ENCODE data around the gene MYLK.

The MYLK gene

GRCh38 chr3:123834631-123835030, 49.5 kb downstream of the MYLK start:
- TF ChIP-seq, protein P1, sequence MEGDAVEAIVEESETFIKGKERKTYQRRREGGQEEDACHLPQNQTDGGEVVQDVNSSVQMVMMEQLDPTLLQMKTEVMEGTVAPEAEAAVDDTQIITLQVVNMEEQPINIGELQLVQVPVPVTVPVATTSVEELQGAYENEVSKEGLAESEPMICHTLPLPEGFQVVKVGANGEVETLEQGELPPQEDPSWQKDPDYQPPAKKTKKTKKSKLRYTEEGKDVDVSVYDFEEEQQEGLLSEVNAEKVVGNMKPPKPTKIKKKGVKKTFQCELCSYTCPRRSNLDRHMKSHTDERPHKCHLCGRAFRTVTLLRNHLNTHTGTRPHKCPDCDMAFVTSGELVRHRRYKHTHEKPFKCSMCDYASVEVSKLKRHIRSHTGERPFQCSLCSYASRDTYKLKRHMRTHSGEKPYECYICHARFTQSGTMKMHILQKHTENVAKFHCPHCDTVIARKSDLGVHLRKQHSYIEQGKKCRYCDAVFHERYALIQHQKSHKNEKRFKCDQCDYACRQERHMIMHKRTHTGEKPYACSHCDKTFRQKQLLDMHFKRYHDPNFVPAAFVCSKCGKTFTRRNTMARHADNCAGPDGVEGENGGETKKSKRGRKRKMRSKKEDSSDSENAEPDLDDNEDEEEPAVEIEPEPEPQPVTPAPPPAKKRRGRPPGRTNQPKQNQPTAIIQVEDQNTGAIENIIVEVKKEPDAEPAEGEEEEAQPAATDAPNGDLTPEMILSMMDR (IDR thresholded peaks at IDR 0.05; ENCODE audit: insufficient read depth, low read length, poor library complexity, severe bottlenecking) = no peak
- no peaks in the 10 kb centered on the region; the same call in 1 of the 2 replicates for H3K27me3 ChIP-seq (replicated peaks; ENCODE audit: control insufficient read depth, insufficient read depth, low read length)
- H3K4me3 ChIP-seq (replicated peaks; ENCODE audit: low read depth, low read length) = no peak overlapping the region
- H3K36me3 ChIP-seq (ENCODE audit: control insufficient read depth, insufficient read depth, low read length) = no peaks in the 10 kb centered on the region
- no peak for DNase-seq (ENCODE audit: extremely low read depth, insufficient read length)

- no peaks in the 10 kb centered on the region; the same call in 1 of the 2 replicates for H3K27me3 ChIP-seq (replicated peaks; ENCODE audit: control insufficient read depth, insufficient read depth, low read length)
- DNase-seq (ENCODE audit: extremely low read depth, insufficient read length) = no peak
- no peaks in the 10 kb centered on the region for H3K36me3 ChIP-seq (ENCODE audit: control insufficient read depth, insufficient read depth, low read length)
- H3K4me3 ChIP-seq (replicated peaks; ENCODE audit: low read depth, low read length) = no peak overlapping the region
- TF ChIP-seq, protein P1 (IDR thresholded peaks at IDR 0.05; ENCODE audit: insufficient read depth, low read length, poor library complexity, severe bottlenecking) = no peak
Measured at GRCh38 chr3:123833398-123833785, 50.7 kb downstream of the MYLK start.

DNA sequence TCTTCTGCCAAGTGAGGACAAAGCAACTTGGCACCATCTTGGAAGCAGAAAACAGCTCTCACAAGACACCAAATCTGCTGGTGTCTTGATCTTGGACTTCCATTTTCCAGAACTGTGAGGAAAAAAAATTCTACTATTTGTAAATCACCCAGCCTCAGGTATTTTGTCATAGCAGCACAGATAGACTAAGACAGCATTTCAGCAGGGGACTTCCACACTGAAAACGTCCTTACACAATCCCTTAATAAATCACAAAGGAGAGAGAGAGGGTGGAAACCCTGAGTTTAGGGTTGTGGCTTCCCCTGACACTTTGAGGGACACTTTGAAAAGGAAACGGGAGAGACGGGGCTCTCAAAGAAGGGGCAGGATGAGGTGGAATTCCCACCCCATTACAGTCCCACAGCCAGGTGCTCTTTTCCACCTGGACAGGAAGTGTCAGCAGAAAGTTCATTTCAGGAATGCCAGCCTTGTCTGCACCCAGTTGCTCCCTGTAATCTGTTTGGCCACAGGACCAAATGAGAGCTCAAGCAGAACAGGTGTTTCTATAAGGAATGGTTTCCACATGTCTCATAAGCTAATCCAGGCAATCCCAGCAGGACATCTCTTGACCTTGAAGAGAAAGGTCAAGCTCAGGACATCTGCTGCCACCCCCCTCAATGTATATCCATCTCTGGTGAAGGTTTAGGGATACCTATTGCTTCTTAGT, 51.3 kb downstream of the MYLK start:
- no peak for DNase-seq (ENCODE audit: extremely low read depth, insufficient read length)
- TF ChIP-seq, protein P1 (IDR thresholded peaks at IDR 0.05; ENCODE audit: insufficient read depth, low read length, poor library complexity, severe bottlenecking) = no peak
- no peak overlapping the region for H3K4me3 ChIP-seq (replicated peaks; ENCODE audit: low read depth, low read length)
- no peaks in the 10 kb centered on the region; the same call in 1 of the 2 replicates for H3K27me3 ChIP-seq (replicated peaks; ENCODE audit: control insufficient read depth, insufficient read depth, low read length)
- no peaks in the 10 kb centered on the region for H3K36me3 ChIP-seq (ENCODE audit: control insufficient read depth, insufficient read depth, low read length)

DNA sequence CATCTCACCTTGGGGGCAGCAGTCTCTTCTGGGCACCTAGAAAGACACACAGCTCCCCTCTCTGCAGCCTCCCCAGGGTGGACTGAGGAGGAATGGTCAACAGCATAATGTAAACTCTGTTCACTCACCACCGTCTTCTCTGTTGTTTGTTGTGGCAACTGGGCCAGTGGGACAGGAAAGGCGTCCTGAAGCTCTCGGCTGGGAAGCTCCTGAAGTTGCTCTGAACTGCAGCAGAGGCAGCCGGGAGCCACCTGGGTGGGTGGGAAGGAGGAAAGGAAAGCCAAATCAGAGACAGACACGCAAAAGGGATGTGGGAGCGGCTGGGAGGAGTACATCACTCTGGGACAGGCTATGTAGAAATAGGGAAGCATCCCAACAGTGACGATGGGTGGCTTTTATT, 52.7 kb downstream of the MYLK start:
- Histone ChIP-seq H3K4me3 (replicated peaks; ENCODE audit: low read depth, low read length) (no peak overlapping the region), H3K36me3 (ENCODE audit: control insufficient read depth, insufficient read depth, low read length) (no peaks in the 10 kb centered on the region), H3K27me3 (replicated peaks; ENCODE audit: control insufficient read depth, insufficient read depth, low read length) (no peaks in the 10 kb centered on the region; the same call in 1 of the 2 replicates)
- no peak for DNase-seq (ENCODE audit: extremely low read depth, insufficient read length)
- TF ChIP-seq, protein P1 (IDR thresholded peaks at IDR 0.05; ENCODE audit: insufficient read depth, low read length, poor library complexity, severe bottlenecking) = no peak

- H3K36me3 ChIP-seq (ENCODE audit: control insufficient read depth, insufficient read depth, low read length) = no peaks in the 10 kb centered on the region
- no peak for DNase-seq (ENCODE audit: extremely low read depth, insufficient read length)
- H3K27me3 ChIP-seq (replicated peaks; ENCODE audit: control insufficient read depth, insufficient read depth, low read length) = no peaks in the 10 kb centered on the region
- TF ChIP-seq, protein P1 (IDR thresholded peaks at IDR 0.05; ENCODE audit: insufficient read depth, low read length, poor library complexity, severe bottlenecking) = no peak
- no peak overlapping the region for H3K4me3 ChIP-seq (replicated peaks; ENCODE audit: low read depth, low read length)
Measured at GRCh38 chr3:123821920-123822319, 62.2 kb downstream of the MYLK start.

Measured in GM06990 (cell line).